ENCODE data around the gene PIEZO1.
"Not testable (repeated sequence)": the region's sequence is repeated elsewhere in the genome, so short reads cannot be mapped to it uniquely, and the experiment has no call there.

Gene PIEZO1

GRCh38 chr16:88671806-88672205, 113.2 kb downstream of the PIEZO1 start:
- Histone ChIP-seq H3K9ac (ENCODE audit: low read length) (no peak overlapping the region), H3K27ac (ENCODE audit: low read depth, low read length) (no peak overlapping the region), H3K4me3 (ENCODE audit: low read length) (no peak overlapping the region), H3K36me3 (ENCODE audit: control insufficient read depth, insufficient read depth, low read length) (no peaks in the 10 kb centered on the region), H3K4me1 (ENCODE audit: control insufficient read depth, insufficient read depth, low read length) (no peaks in the 10 kb centered on the region), H3K27me3 (ENCODE audit: control insufficient read depth, insufficient read depth, low read length) (no peaks in the 10 kb centered on the region)

DNA sequence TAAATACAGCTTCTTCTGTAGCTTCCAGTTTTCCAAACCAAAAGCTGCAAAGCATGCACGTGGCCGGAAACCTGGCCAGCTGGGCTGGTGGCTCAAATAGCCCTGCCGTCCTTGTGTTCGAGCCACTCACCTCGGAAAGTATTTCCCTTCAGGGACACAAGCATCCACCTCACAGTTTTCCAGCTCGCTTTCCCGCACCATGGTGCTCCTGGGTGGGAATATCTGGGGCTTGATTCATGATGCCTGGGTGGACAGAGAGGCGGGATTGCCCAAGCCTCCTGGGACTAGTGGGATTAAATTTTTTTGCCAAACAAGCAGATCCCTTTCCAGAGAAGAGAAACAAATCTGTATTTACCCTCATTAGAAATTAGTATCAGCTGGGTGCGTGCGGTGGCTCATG, 115.0 kb downstream of the PIEZO1 start:
- Histone ChIP-seq H3K9ac (ENCODE audit: low read length) (no peak overlapping the region), H3K27ac (ENCODE audit: low read depth, low read length) (no peak overlapping the region), H3K36me3 (ENCODE audit: control insufficient read depth, insufficient read depth, low read length) (no peaks in the 10 kb centered on the region), H3K27me3 (ENCODE audit: control insufficient read depth, insufficient read depth, low read length) (no peaks in the 10 kb centered on the region), H3K4me3 (ENCODE audit: low read length) (no peak overlapping the region), H3K4me1 (ENCODE audit: control insufficient read depth, insufficient read depth, low read length) (no peaks in the 10 kb centered on the region)

DNA sequence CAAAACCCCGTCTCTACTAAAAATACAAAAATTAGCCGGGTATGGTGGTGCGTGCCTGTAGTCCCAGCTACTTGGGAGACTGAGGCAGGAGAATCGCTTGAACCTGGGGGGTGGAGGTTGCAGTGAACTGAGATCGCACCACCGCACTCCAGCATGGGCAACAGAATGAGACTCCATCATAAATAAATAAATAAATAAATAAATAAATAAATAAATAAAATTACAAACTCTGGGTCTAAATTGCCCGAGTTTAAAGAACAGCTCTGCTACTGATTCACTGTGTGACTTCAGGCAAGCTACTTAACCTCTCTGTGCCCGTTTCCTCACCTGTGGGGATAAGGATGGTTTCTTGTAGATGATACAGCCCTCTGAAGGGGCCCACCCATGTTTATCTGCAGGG, 115.5 kb downstream of the PIEZO1 start:
- not testable (repeated sequence) for H3K4me1 ChIP-seq (ENCODE audit: control insufficient read depth, insufficient read depth, low read length); H3K27me3 ChIP-seq (ENCODE audit: control insufficient read depth, insufficient read depth, low read length); H3K9ac ChIP-seq (ENCODE audit: low read length)

GRCh38 chr16:88667461-88667860, 117.6 kb downstream of the PIEZO1 start:
- H3K4me1 ChIP-seq (ENCODE audit: control insufficient read depth, insufficient read depth, low read length): no peaks in the 10 kb centered on the region
- no peak overlapping the region for H3K27ac ChIP-seq (ENCODE audit: low read depth, low read length)
- H3K36me3 ChIP-seq (ENCODE audit: control insufficient read depth, insufficient read depth, low read length): no peaks in the 10 kb centered on the region
- no peak overlapping the region for H3K9ac ChIP-seq (ENCODE audit: low read length)
- no peak overlapping the region for H3K4me3 ChIP-seq (ENCODE audit: low read length)
- H3K27me3 ChIP-seq (ENCODE audit: control insufficient read depth, insufficient read depth, low read length): no peaks in the 10 kb centered on the region

More for the DNA sequence above, 115.5 kb downstream of the PIEZO1 start:
- H3K4me3 ChIP-seq (ENCODE audit: low read length); H3K36me3 ChIP-seq (ENCODE audit: control insufficient read depth, insufficient read depth, low read length); H3K27ac ChIP-seq (ENCODE audit: low read depth, low read length): not testable (repeated sequence)

DNA sequence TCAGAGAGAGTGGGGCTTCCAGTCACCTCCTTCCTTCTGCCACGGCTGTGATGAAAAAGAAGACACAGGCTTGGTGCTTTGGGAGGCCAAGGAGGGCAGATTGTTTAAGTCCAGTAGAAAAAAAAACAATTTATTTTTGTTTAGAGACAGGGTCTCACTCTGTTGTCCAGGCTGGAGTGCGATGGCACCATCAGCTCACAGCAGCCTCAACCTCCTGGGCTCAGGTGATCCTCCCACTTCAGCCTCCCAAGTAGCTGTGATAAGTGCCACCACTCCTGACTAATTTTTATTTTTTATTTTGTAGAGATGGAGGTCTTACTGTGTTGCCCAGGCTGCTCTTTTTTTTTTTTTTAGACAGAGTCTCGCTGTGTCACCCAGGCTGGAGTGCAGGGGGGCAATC, 119.5 kb downstream of the PIEZO1 start:
- Histone ChIP-seq H3K9ac (ENCODE audit: low read length) (no peak overlapping the region), H3K4me3 (ENCODE audit: low read length) (no peak overlapping the region), H3K27ac (ENCODE audit: low read depth, low read length) (no peak overlapping the region), H3K27me3 (ENCODE audit: control insufficient read depth, insufficient read depth, low read length) (no peaks in the 10 kb centered on the region), H3K36me3 (ENCODE audit: control insufficient read depth, insufficient read depth, low read length) (no peaks in the 10 kb centered on the region), H3K4me1 (ENCODE audit: control insufficient read depth, insufficient read depth, low read length) (no peaks in the 10 kb centered on the region)

Data from rectal smooth muscle tissue (tissue), 1 donor.